ENCODE data around the gene NKRF. TPM values are rescaled to one million over a fixed set of nuclear protein-coding genes. Genes with fewer than 3 reads are reported as not detected.

Gene NKRF
- polyA plus RNA-seq, 3 donors = 1.3 to 4.7 (median 2.4) TPM

- Histone ChIP-seq H3K4me1 (ENCODE audit: control insufficient read depth in 1 of 2, insufficient read depth in 2 of 2, low read length in 2 of 2) (no peaks in the 10 kb centered on the region), H3K79me2 (ENCODE audit: insufficient read depth, low read length) (no peaks in the 10 kb centered on the region), H3K9me3 (replicated peaks in 1 of 2; ENCODE audit: control insufficient read depth in 1 of 2, insufficient read depth in 1 of 2, low read length in 2 of 2) (no peaks in the 10 kb centered on the region), H3K4me2 (replicated peaks; ENCODE audit: extremely low read depth, low read length, poor library complexity, severe bottlenecking) (no peak overlapping the region), H2AFZ (ENCODE audit: insufficient read depth, low read depth, low read length, poor library complexity, severe bottlenecking) (no peak overlapping the region), H3K9ac (ENCODE audit: insufficient read depth, low read length, poor library complexity, severe bottlenecking) (no peak overlapping the region), H3K36me3 (replicated peaks in 1 of 2; ENCODE audit: control insufficient read depth in 1 of 2, insufficient read depth in 2 of 2, low read length in 2 of 2) (peaks cover 17 to 36% of the 10 kb centered on the region in 2 donors), H4K20me1 (ENCODE audit: insufficient read depth, low read length) (no peaks in the 10 kb centered on the region), H3K4me3 (replicated peaks in 1 of 3; ENCODE audit: low read depth in 2 of 3, low read length in 3 of 3) (no peak overlapping the region), H3K27me3 (ENCODE audit: control insufficient read depth in 2 of 2, insufficient read depth in 2 of 2, low read length in 2 of 2) (no peaks in the 10 kb centered on the region), H3K27ac (ENCODE audit: low read depth in 1 of 2, low read length in 2 of 2) (no peak overlapping the region)
- Mint-ChIP-seq H3K27ac (no peak overlapping the region), H3K4me3 (no peak overlapping the region), H3K36me3 (peaks cover 31 to 44% of the 10 kb centered on the region in 2 donors), H3K4me1 (no peaks in the 10 kb centered on the region), H3K9me3 (no peaks in the 10 kb centered on the region), H3K27me3 (ENCODE audit: low read depth in 3 of 3) (peaks cover 0 to 14% (median 0%) of the 10 kb centered on the region in 3 donors)
- WGBS (ENCODE audit: insufficient coverage) = no CpG with 5 or more reads among the region's 4 CpGs
- TF ChIP-seq CTCF (IDR thresholded peaks at IDR 0.05) = no peak
- no peak for DNase-seq
- intact Hi-C loops (cut with micrococcal nuclease) = no loop called here
Observed at GRCh38 chrX:119541188-119541587, 65.0 kb downstream of the NKRF start.

GRCh38 chrX:119539872-119540271 lies 66.4 kb downstream of the NKRF start:
- H3K9me3 ChIP-seq (replicated peaks in 1 of 2; ENCODE audit: control insufficient read depth in 1 of 2, insufficient read depth in 1 of 2, low read length in 2 of 2) = no peaks in the 10 kb centered on the region
- Mint-ChIP-seq H3K36me3 (peaks cover 33 to 40% of the 10 kb centered on the region in 2 donors), H3K27ac (no peak overlapping the region), H3K27me3 (ENCODE audit: low read depth in 3 of 3) (peaks cover 0 to 14% (median 0%) of the 10 kb centered on the region in 3 donors), H3K4me1 (no peaks in the 10 kb centered on the region), H3K9me3 (no peaks in the 10 kb centered on the region), H3K4me3 (no peak overlapping the region)
- peaks cover 17 to 36% of the 10 kb centered on the region in 2 donors for H3K36me3 ChIP-seq (replicated peaks in 1 of 2; ENCODE audit: control insufficient read depth in 1 of 2, insufficient read depth in 2 of 2, low read length in 2 of 2)
- no peak overlapping the region for H3K27ac ChIP-seq (ENCODE audit: low read depth in 1 of 2, low read length in 2 of 2)
- DNase-seq = no peak
- H3K79me2 ChIP-seq (ENCODE audit: insufficient read depth, low read length) = no peaks in the 10 kb centered on the region
- no peaks in the 10 kb centered on the region for H3K4me1 ChIP-seq (ENCODE audit: control insufficient read depth in 1 of 2, insufficient read depth in 2 of 2, low read length in 2 of 2)
- no peaks in the 10 kb centered on the region for H4K20me1 ChIP-seq (ENCODE audit: insufficient read depth, low read length)
- WGBS (ENCODE audit: insufficient coverage) = no CpG with 5 or more reads among the region's 2 CpGs
- no peaks in the 10 kb centered on the region for H3K27me3 ChIP-seq (ENCODE audit: control insufficient read depth in 2 of 2, insufficient read depth in 2 of 2, low read length in 2 of 2)
- H3K9ac ChIP-seq (ENCODE audit: insufficient read depth, low read length, poor library complexity, severe bottlenecking) = no peak overlapping the region
- TF ChIP-seq CTCF (IDR thresholded peaks at IDR 0.05) = no peak
- H3K4me3 ChIP-seq (replicated peaks in 1 of 3; ENCODE audit: low read depth in 2 of 3, low read length in 3 of 3) = no peak overlapping the region
- no peak overlapping the region for H3K4me2 ChIP-seq (replicated peaks; ENCODE audit: extremely low read depth, low read length, poor library complexity, severe bottlenecking)
- intact Hi-C loops (cut with micrococcal nuclease) = no loop called here
- no peak overlapping the region for H2AFZ ChIP-seq (ENCODE audit: insufficient read depth, low read depth, low read length, poor library complexity, severe bottlenecking)

Small RNA genes within 50 kb of the gene (small RNA-seq; reads per million reads assigned to genes)
- 1.4 reads per million for gene MIR766 (ENCODE audit: insufficient read length, low read depth)

Other genes with a start within 250 kb of the NKRF start
- gene SLC25A43, start 207.1 kb downstream of the NKRF start, polyA plus RNA-seq = 1 to 10 TPM; 6.8 to 9.2 (median 8.6) TPM
- gene SLC25A5, start 138.0 kb downstream of the NKRF start, polyA plus RNA-seq = 100 to 1,000 TPM; 436 to 491 (median 468) TPM
- gene STEEP1, start 41.0 kb downstream of the NKRF start, polyA plus RNA-seq = 10 to 100 TPM; 10.6 to 13.2 (median 12.6) TPM
- 10 to 100 TPM; 68.7 to 91.4 (median 74.1) TPM for gene UBE2A, start 31.9 kb downstream of the NKRF start, polyA plus RNA-seq
- gene SEPTIN6, start 86.7 kb upstream of the NKRF start, polyA plus RNA-seq = 10 to 100 TPM; 21.8 to 52.7 (median 31.1) TPM
- gene SOWAHD, start 152.2 kb upstream of the NKRF start, polyA plus RNA-seq = 1 to 10 TPM; 3.8 to 7.4 (median 4.0) TPM
- gene RPL39, start 185.2 kb upstream of the NKRF start, polyA plus RNA-seq = 1,000 to 10,000 TPM; 1,908 to 2,198 (median 1,931) TPM
- gene UPF3B, start 246.5 kb upstream of the NKRF start, polyA plus RNA-seq = 1 to 10 TPM; 2.1 to 4.2 (median 2.5) TPM

Measured in CD14-positive monocyte (primary cell).